Measurements from ENCODE around the gene RIPK3. TPM values are rescaled to one million over a fixed set of nuclear protein-coding genes. Genes with fewer than 3 reads are reported as not detected.

Gene RIPK3
- total and polyA plus RNA-seq, 2 donors from 2014 or later: 5.1 to 19.5 TPM

GRCh38 chr14:24300326-24300980 is 39.3 kb downstream of the RIPK3 start:
- H3K4me3 ChIP-seq (ENCODE audit: low read length in 3 of 3): peak overlapping the region; percentile 71 to 95 (median 92)
- no peak for TF ChIP-seq CTCF (IDR thresholded peaks at IDR 0.05; ENCODE audit: borderline replicate concordance, extremely low read depth, insufficient read depth)
- intact Hi-C loops (cut with DNase I): loop anchor here (10.0 kb wide), 1 partner anchor 46 kb away; no protein-coding TSS in a partner anchor
- H3K9ac ChIP-seq (ENCODE audit: low read length in 3 of 3): peak overlapping the region; percentile 75 to 86 (median 83)
- no peaks in the 10 kb centered on the region for H3K27me3 ChIP-seq (ENCODE audit: control insufficient read depth, insufficient read depth, low read length)
- peaks cover 14 to 56% (median 40%) of the 10 kb centered on the region in 3 donors for H3K36me3 ChIP-seq (ENCODE audit: control insufficient read depth in 2 of 3, insufficient read depth in 3 of 3, low read length in 3 of 3)
- H3K27ac ChIP-seq (ENCODE audit: low read depth in 2 of 2, low read length in 2 of 2): no peak overlapping the region
- DNase-seq (no peak), FAIRE-seq (no peak)
- peaks cover 0 to 17% (median 8%) of the 10 kb centered on the region in 3 donors for H3K4me1 ChIP-seq (ENCODE audit: control insufficient read depth in 2 of 3, insufficient read depth in 2 of 3, low read depth in 1 of 3, low read length in 3 of 3)
- no peaks in the 10 kb centered on the region for H3K9me3 ChIP-seq (ENCODE audit: control insufficient read depth in 2 of 3, insufficient read depth in 1 of 3, low read length in 3 of 3)

- H3K27ac ChIP-seq (ENCODE audit: low read depth in 2 of 2, low read length in 2 of 2): peak within 1 kb of the TSS; percentile 76 to 80
- peaks cover 0 to 17% (median 8%) of the 10 kb centered on the region in 3 donors for H3K4me1 ChIP-seq (ENCODE audit: control insufficient read depth in 2 of 3, insufficient read depth in 2 of 3, low read depth in 1 of 3, low read length in 3 of 3)
- H3K9me3 ChIP-seq (ENCODE audit: control insufficient read depth in 2 of 3, insufficient read depth in 1 of 3, low read length in 3 of 3): no peaks in the 10 kb centered on the region
- no peak for FAIRE-seq
- DNase-seq: peak; percentile 93 to 97 (median 96)
- peak within 1 kb of the TSS; percentile 75 to 86 (median 83) for H3K9ac ChIP-seq (ENCODE audit: low read length in 3 of 3)
- H3K36me3 ChIP-seq (ENCODE audit: control insufficient read depth in 2 of 3, insufficient read depth in 3 of 3, low read length in 3 of 3): peaks cover 12 to 48% (median 32%) of the 10 kb centered on the region in 3 donors
- intact Hi-C loops (cut with DNase I): loop anchor here (10.0 kb wide), 1 partner anchor 45 kb away; no protein-coding TSS in a partner anchor
- H3K4me3 ChIP-seq (ENCODE audit: low read length in 3 of 3): peak within 1 kb of the TSS; percentile 71 to 95 (median 92)
- no peaks in the 10 kb centered on the region for H3K27me3 ChIP-seq (ENCODE audit: control insufficient read depth, insufficient read depth, low read length)
- peak; percentile 17 for TF ChIP-seq CTCF (IDR thresholded peaks at IDR 0.05; ENCODE audit: borderline replicate concordance, extremely low read depth, insufficient read depth)
Measured at GRCh38 chr14:24299255-24300191, 40.3 kb downstream of the RIPK3 start, which contains the start of the genes DHRS1 and NOP9. Gene DHRS1 (minus strand): TSS chr14:24299780. CDS start chr14:24299106, 674 bp downstream. Gene NOP9 (plus strand): TSS chr14:24299850. CDS start chr14:24299955, 105 bp downstream.

- TF ChIP-seq CTCF (IDR thresholded peaks at IDR 0.05; ENCODE audit: borderline replicate concordance, extremely low read depth, insufficient read depth): no peak
- H3K27me3 ChIP-seq (ENCODE audit: control insufficient read depth, insufficient read depth, low read length): no peaks in the 10 kb centered on the region
- H3K9me3 ChIP-seq (ENCODE audit: control insufficient read depth in 2 of 3, insufficient read depth in 1 of 3, low read length in 3 of 3): no peaks in the 10 kb centered on the region
- FAIRE-seq: no peak
- no peak for DNase-seq
- peaks cover 0 to 17% (median 8%) of the 10 kb centered on the region in 3 donors for H3K4me1 ChIP-seq (ENCODE audit: control insufficient read depth in 2 of 3, insufficient read depth in 2 of 3, low read depth in 1 of 3, low read length in 3 of 3)
- H3K36me3 ChIP-seq (ENCODE audit: control insufficient read depth in 2 of 3, insufficient read depth in 3 of 3, low read length in 3 of 3): peaks cover 12 to 41% (median 25%) of the 10 kb centered on the region in 3 donors
- peak overlapping the region; percentile 60 to 86 (median 77) for H3K9ac ChIP-seq (ENCODE audit: low read length in 3 of 3)
- intact Hi-C loops (cut with DNase I): no loop called here
- peak overlapping the region; percentile 76 to 80 for H3K27ac ChIP-seq (ENCODE audit: low read depth in 2 of 2, low read length in 2 of 2)
- H3K4me3 ChIP-seq (ENCODE audit: low read length in 3 of 3): peak overlapping the region; percentile 71 to 95 (median 92)
Measured at GRCh38 chr14:24298892-24299254, 40.9 kb downstream of the RIPK3 start.

Measured in kidney (tissue), 14 donors.